ENCODE measurements around the gene AHRR. TPM values are rescaled to one million over a fixed set of nuclear protein-coding genes. Genes with fewer than 3 reads are reported as not detected.
"Not testable (repeated sequence)": the region's sequence is repeated elsewhere in the genome, so short reads cannot be mapped to it uniquely, and the experiment has no call there.

The AHRR gene
- total and polyA plus RNA-seq, 8 donors: 0.63 to 47.8 (median 1.1) TPM; not detected in 1

DNA sequence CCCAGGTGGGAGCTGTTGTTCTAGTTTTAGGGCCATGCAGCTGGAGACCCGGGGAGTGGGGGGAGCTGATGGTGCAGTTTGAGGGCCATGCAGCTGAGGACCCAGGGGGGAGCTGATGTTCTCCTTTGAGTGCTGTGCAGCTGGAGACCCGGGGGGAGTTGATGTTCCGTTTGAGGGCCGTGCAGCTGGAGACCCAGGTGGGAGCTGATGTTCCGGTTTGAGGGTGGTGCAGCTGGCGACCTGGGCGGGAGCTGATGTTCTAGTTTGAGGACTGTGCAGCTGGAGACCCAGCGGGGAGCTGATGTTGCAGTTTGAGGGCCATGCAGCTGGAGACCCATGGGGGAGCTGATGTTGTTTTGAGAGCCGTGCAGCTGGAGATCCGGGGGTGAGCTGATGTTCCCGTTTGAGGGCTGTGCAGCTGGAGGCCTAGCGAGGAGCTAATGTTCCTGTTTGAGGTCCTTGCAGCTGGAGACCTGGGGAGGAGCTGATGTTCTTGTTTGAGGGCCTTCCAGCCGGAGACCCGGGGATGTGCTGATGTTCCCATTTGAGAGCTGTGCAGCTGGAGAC is 35.4 kb upstream of the AHRR start:
- peaks cover 0 to 13% (median 6%) of the 10 kb centered on the region in 4 donors for H3K4me1 ChIP-seq
- 86 to 92% (median 90%) methylated on average over 14 of the region's 14 CpGs for WGBS, 5 donors
- no peak for DNase-seq
- TF ChIP-seq POLR2AphosphoS5 (IDR thresholded peaks at IDR 0.05) (no peak), EP300 (IDR thresholded peaks at IDR 0.05) (no peak), POLR2A (IDR thresholded peaks at IDR 0.05) (no peak)
- TF ChIP-seq, protein P1, sequence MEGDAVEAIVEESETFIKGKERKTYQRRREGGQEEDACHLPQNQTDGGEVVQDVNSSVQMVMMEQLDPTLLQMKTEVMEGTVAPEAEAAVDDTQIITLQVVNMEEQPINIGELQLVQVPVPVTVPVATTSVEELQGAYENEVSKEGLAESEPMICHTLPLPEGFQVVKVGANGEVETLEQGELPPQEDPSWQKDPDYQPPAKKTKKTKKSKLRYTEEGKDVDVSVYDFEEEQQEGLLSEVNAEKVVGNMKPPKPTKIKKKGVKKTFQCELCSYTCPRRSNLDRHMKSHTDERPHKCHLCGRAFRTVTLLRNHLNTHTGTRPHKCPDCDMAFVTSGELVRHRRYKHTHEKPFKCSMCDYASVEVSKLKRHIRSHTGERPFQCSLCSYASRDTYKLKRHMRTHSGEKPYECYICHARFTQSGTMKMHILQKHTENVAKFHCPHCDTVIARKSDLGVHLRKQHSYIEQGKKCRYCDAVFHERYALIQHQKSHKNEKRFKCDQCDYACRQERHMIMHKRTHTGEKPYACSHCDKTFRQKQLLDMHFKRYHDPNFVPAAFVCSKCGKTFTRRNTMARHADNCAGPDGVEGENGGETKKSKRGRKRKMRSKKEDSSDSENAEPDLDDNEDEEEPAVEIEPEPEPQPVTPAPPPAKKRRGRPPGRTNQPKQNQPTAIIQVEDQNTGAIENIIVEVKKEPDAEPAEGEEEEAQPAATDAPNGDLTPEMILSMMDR (IDR thresholded peaks at IDR 0.05): no peak
- H3K9me3 ChIP-seq: no peaks in the 10 kb centered on the region
- intact Hi-C loops (cut with DNase I; ENCODE audit: low total_unique reads): no loop called here
- no peak overlapping the region for H3K27ac ChIP-seq
- no peak overlapping the region for H3K4me3 ChIP-seq
- H3K27me3 ChIP-seq: no peaks in the 10 kb centered on the region
- peaks cover 0 to 53% (median 46%) of the 10 kb centered on the region in 4 donors for H3K36me3 ChIP-seq

DNA sequence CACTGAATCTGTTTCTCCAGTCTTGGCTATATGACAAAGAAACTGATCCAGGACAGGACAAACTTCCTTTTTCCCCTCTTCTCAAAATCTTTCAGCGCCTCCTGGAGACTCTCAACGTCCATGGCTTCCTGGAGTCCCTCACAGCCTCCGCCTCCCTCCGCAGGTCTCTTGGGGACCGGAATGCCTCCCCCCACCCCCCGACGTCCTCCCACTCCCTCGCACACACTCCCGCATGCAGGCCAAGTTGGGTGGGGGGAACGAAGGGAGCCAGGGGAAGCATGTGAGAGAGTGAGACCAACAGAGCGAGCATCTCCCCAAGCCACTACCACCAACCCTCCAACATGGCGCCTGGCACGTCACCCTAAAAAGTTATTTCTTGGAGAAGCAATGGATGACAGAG is 31.3 kb upstream of the AHRR start:
- H3K27me3 ChIP-seq; H3K27ac ChIP-seq; H3K9me3 ChIP-seq; DNase-seq; intact Hi-C loops (cut with DNase I; ENCODE audit: low total_unique reads); H3K4me3 ChIP-seq: not testable (repeated sequence)
- Histone ChIP-seq H3K36me3 (peaks cover 0 to 41% (median 34%) of the 10 kb centered on the region in 4 donors), H3K4me1 (peaks cover 0 to 13% (median 6%) of the 10 kb centered on the region in 4 donors)
- 92 to 97% (median 94%) methylated on average over 13 of the region's 13 CpGs for WGBS, 5 donors

DNA sequence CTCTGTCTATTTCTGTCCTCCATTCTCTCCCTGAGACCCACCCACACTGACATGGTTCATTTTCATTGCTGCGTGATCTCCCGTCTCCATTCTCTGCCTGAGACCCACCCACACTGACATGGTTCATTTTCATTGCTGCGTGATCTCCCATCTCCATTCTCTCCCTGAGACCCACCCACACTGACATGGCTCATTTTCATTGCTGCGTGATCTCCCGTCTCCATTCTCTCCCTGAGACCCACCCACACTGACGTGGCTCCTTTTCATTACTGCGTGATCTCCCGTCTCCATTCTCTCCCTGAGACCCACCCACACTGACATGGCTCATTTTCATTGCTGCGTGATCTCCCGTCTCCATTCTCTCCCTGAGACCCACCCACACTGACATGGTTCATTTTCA is 30.2 kb upstream of the AHRR start:
- H3K27ac ChIP-seq; H3K4me1 ChIP-seq; DNase-seq; H3K27me3 ChIP-seq; H3K9me3 ChIP-seq; intact Hi-C loops (cut with DNase I; ENCODE audit: low total_unique reads); H3K4me3 ChIP-seq: not testable (repeated sequence)
- peaks cover 0 to 30% (median 22%) of the 10 kb centered on the region in 4 donors for H3K36me3 ChIP-seq
- WGBS, 5 donors: 95 to 99% (median 99%) methylated on average over 10 of the region's 10 CpGs

DNA sequence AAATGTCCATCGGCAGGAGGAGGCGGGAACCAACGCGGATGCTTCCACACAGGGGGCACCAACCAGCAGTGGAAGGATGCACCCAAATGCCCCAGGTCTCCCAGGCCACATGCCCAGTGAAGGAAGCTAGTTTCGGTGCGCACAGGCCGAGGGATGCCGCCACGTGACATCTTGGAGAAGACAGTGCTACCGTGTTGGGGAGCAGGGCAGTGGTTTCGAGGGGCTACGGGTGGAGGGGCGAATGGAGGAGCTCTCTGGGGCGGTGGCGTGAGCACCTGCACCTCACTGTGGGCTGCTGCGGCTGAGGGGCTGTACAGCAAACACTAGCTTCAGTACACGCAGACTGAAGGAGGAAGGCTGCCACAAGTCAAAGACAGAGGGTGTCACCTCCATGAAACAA is 26.7 kb upstream of the AHRR start:
- H3K27ac ChIP-seq; H3K27me3 ChIP-seq; intact Hi-C loops (cut with DNase I; ENCODE audit: low total_unique reads); H3K4me3 ChIP-seq; DNase-seq; H3K9me3 ChIP-seq: not testable (repeated sequence)
- peaks cover 0 to 12% (median 0%) of the 10 kb centered on the region in 4 donors for H3K4me1 ChIP-seq
- WGBS, 5 donors: 96 to 99% (median 96%) methylated on average over 13 to 17 of the region's 17 CpGs
- peaks cover 0 to 22% (median 17%) of the 10 kb centered on the region in 4 donors for H3K36me3 ChIP-seq

DNA sequence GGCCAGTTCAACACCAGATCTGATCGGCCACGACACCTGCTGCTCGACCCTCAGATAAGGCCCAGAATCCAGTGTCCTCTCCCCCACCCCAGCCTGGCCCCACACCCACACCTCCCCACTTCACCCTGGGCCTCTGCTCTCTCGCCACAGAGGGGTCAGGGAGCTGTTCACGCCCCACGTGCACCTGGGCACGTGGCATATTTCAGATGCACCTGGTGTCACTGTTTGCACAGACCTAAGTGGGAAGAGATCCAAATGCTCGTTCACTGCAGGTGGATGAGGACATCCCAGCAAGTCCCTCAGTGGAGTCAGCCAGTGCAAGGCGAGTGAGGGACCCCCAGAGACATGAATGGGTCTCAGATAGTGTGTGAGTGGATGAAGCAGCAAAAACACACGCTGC is 25.3 kb upstream of the AHRR start:
- intact Hi-C loops (cut with DNase I; ENCODE audit: low total_unique reads); H3K4me3 ChIP-seq: not testable (repeated sequence)

GRCh38 chr5:296954-297353 is 24.6 kb upstream of the AHRR start:
- WGBS, 5 donors: 64 to 80% (median 74%) methylated on average over 12 to 16 of the region's 16 CpGs
- intact Hi-C loops (cut with DNase I; ENCODE audit: low total_unique reads); DNase-seq; H3K27me3 ChIP-seq; H3K4me3 ChIP-seq; H3K9me3 ChIP-seq; H3K27ac ChIP-seq: not testable (repeated sequence)
- H3K4me1 ChIP-seq: peaks cover 0 to 29% (median 9%) of the 10 kb centered on the region in 4 donors
- H3K36me3 ChIP-seq: peaks cover 0 to 14% (median 12%) of the 10 kb centered on the region in 4 donors

More for the DNA sequence above, 25.3 kb upstream of the AHRR start:
- H3K27me3 ChIP-seq, H3K9me3 ChIP-seq, DNase-seq, H3K27ac ChIP-seq: not testable (repeated sequence)
- H3K4me1 ChIP-seq: peaks cover 0 to 22% (median 2%) of the 10 kb centered on the region in 4 donors
- peaks cover 0 to 14% (median 14%) of the 10 kb centered on the region in 4 donors for H3K36me3 ChIP-seq
- 64 to 72% (median 67%) methylated on average over 10 of the region's 10 CpGs for WGBS, 5 donors

GRCh38 chr5:297448-297847 is 24.1 kb upstream of the AHRR start:
- Histone ChIP-seq H3K36me3 (peaks cover 0 to 13% (median 10%) of the 10 kb centered on the region in 4 donors), H3K4me1 (peaks cover 0 to 32% (median 12%) of the 10 kb centered on the region in 4 donors)
- DNase-seq; intact Hi-C loops (cut with DNase I; ENCODE audit: low total_unique reads); H3K9me3 ChIP-seq; H3K27me3 ChIP-seq; H3K4me3 ChIP-seq; H3K27ac ChIP-seq: not testable (repeated sequence)
- 67 to 77% (median 71%) methylated on average over 6 of the region's 6 CpGs for WGBS, 5 donors

- intact Hi-C loops (cut with DNase I; ENCODE audit: low total_unique reads); DNase-seq; H3K27me3 ChIP-seq; H3K4me3 ChIP-seq; H3K36me3 ChIP-seq; H3K27ac ChIP-seq; H3K9me3 ChIP-seq: not testable (repeated sequence)
- 77 to 92% (median 82%) methylated on average over 6 to 14 of the region's 14 CpGs for WGBS, 5 donors
- H3K4me1 ChIP-seq: peaks cover 0 to 35% (median 12%) of the 10 kb centered on the region in 4 donors
Observed at GRCh38 chr5:297991-298736, 23.4 kb upstream of the AHRR start.

Measured in stomach (tissue), 9 donors.